BJ (cell line): Measurements from ENCODE around the gene PTBP1. TPM values are rescaled to one million over a fixed set of nuclear protein-coding genes. Genes with fewer than 3 reads are reported as not detected.

Experiments used
- CTCF ChIA-PET: fragments of 350-600 bp; formaldehyde crosslinking; extraction: SDS; loops from one replicate; lab custom pipeline; 2021; ENCODE audit warnings: antibody characterized with exemption, inconsistent platforms; lab: Yijun Ruan, JAX
- POLR2A ChIA-PET: fragments of 300-600 bp; sonication (Branson Sonifier 250); formaldehyde crosslinking; extraction: SDS; loops from one replicate; lab custom pipeline; 2021; ENCODE audit warnings: antibody characterized with exemption; lab: Charles Lee
- DNase-seq: peaks from one replicate; pipeline ENCODE4 v3.0.0-alpha.2; 2011; ENCODE audit warnings: low read depth
- H3K27me3 ChIP-seq: 2 replicates; pipeline ENCODE4 v1.6.0; 2011; ENCODE audit warnings: low read length; ENCODE audit not compliant: control insufficient read depth, insufficient read depth
- H3K36me3 ChIP-seq: 2 replicates; pipeline ENCODE4 v1.5.1; 2011; ENCODE audit warnings: low read length; ENCODE audit not compliant: control insufficient read depth, insufficient read depth
- H3K4me3 ChIP-seq: 2 replicates; pipeline ENCODE4 v1.5.1; 2011; ENCODE audit warnings: low read depth, mild to moderate bottlenecking, control low read depth, low read length
- polyA plus RNA-seq: library from polyadenylated mRNA; depleted of rRNA; stranded (reverse); fragments of >200 nt; gene quantifications from 2 replicates; pipeline ENCODE4 v1.2.3, GENCODE V29; 2011
- TF ChIP-seq, protein P1 (sequence below): IDR thresholded peaks from 2 replicates; pipeline ENCODE4 v1.5.1; 2011; ENCODE audit warnings: low read depth, mild to moderate bottlenecking, control low read depth, inconsistent platforms, low read length, moderate library complexity; ENCODE audit not compliant: insufficient read depth

PTBP1 gene
- polyA plus RNA-seq, 1 experiment: 328 TPM

GRCh38 chr19:801030-801860 lies 4.0 kb downstream of the PTBP1 start:
- H3K4me3 ChIP-seq: peak overlapping the region; percentile 15
- H3K36me3 ChIP-seq: peaks cover 37% of the 10 kb centered on the region
- no peaks in the 10 kb centered on the region for H3K27me3 ChIP-seq
- TF ChIP-seq, protein P1, sequence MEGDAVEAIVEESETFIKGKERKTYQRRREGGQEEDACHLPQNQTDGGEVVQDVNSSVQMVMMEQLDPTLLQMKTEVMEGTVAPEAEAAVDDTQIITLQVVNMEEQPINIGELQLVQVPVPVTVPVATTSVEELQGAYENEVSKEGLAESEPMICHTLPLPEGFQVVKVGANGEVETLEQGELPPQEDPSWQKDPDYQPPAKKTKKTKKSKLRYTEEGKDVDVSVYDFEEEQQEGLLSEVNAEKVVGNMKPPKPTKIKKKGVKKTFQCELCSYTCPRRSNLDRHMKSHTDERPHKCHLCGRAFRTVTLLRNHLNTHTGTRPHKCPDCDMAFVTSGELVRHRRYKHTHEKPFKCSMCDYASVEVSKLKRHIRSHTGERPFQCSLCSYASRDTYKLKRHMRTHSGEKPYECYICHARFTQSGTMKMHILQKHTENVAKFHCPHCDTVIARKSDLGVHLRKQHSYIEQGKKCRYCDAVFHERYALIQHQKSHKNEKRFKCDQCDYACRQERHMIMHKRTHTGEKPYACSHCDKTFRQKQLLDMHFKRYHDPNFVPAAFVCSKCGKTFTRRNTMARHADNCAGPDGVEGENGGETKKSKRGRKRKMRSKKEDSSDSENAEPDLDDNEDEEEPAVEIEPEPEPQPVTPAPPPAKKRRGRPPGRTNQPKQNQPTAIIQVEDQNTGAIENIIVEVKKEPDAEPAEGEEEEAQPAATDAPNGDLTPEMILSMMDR: no peak
- DNase-seq: no peak
- ChIA-PET POLR2A (interaction anchor here (1.0 kb wide), 1 partner anchor 23 kb away, joined by 4 read pairs; no protein-coding TSS in a partner anchor), CTCF (interaction anchor here (1.3 to 1.8 kb wide), 6 partner anchors 10 to 62 kb away, joined by 3 to 5 read pairs (median 4); no protein-coding TSS in a partner anchor)

- TF ChIP-seq, protein P1: no peak
- Histone ChIP-seq H3K36me3 (peaks cover 44% of the 10 kb centered on the region), H3K4me3 (peak overlapping the region; percentile 15), H3K27me3 (no peaks in the 10 kb centered on the region)
- DNase-seq: no peak
- ChIA-PET CTCF (interaction anchor here (0.6 to 1.8 kb wide), 8 partner anchors 9 to 63 kb away, joined by 3 to 5 read pairs (median 4); no protein-coding TSS in a partner anchor), POLR2A (interaction anchor here (1.0 kb wide), 1 partner anchor 24 kb away, joined by 4 read pairs; no protein-coding TSS in a partner anchor)
Measured at GRCh38 chr19:801861-802497, 4.7 kb downstream of the PTBP1 start.

DNA sequence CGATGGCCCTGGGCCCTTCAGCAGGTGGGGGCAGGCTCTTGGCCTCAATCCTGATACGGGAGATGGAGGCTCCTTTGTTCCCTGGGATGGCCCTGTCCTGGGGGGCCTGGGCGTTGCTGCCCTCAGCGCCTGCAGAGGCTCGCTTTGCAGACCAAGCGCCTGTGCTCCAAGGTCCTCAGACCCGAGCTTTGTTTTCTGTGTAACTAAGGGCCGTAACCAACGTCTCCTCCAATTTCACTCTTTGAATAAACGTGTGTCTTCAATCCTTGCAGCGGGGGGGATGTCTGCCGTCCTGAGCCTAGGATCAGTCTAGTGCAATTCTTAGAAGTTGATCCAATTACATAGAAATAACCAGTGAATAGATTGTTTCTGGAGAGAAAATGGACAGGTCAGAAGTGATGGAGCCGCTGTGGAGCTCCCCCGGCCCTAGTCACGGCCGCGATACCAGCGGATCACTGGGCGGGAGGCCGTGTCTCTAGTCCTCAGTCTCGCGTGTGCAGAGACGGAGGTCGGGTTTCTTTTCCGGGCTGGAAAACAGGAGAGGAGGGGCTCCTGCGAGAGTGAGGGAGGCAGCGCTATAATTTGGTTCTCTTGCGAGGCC lies 5.3 kb downstream of the PTBP1 start:
- peaks cover 48% of the 10 kb centered on the region for H3K36me3 ChIP-seq

GRCh38 chr19:803099-803561 lies 5.9 kb downstream of the PTBP1 start:
- CTCF ChIA-PET: interaction anchor here (1.2 to 1.6 kb wide), 2 partner anchors 8 to 25 kb away, joined by 4 read pairs; no protein-coding TSS in a partner anchor
- H3K27me3 ChIP-seq: no peaks in the 10 kb centered on the region
- POLR2A ChIA-PET: no interaction called here
- TF ChIP-seq, protein P1: no peak
- DNase-seq: no peak
- H3K36me3 ChIP-seq: peaks cover 51% of the 10 kb centered on the region
- no peak overlapping the region for H3K4me3 ChIP-seq

More for the DNA sequence above, 5.3 kb downstream of the PTBP1 start:
- ChIA-PET CTCF (interaction anchor here (0.6 to 1.8 kb wide), 7 partner anchors 9 to 63 kb away, joined by 3 to 4 read pairs (median 4); no protein-coding TSS in a partner anchor), POLR2A (interaction anchor here (1.0 kb wide), 1 partner anchor 24 kb away, joined by 4 read pairs; no protein-coding TSS in a partner anchor)
- TF ChIP-seq, protein P1: no peak
- H3K4me3 ChIP-seq: peak overlapping the region; percentile 15; the same call in 1 of the 2 replicates
- no peak for DNase-seq
- H3K27me3 ChIP-seq: no peaks in the 10 kb centered on the region
